HCT116 (cell line): Measurements from ENCODE around the gene IDH3G.

Experiments
- ATF3 ChIP-seq: IDR thresholded peaks from 2 replicates; pipeline ENCODE4 v1.6.1; 2012
- CBX3 ChIP-seq: IDR thresholded peaks from 2 replicates; pipeline ENCODE4 v1.6.1; 2012; ENCODE audit warnings: low read depth
- CTCF ChIP-seq, 3 experiments: fragments of 200-600 bp in 1 of 3; sonication (generic) in 1 of 3; IDR thresholded peaks in 2 of 3; conservative IDR thresholded peaks in 1 of 3; 2 replicates each; pipeline ENCODE4 v1.5.1; 2012 to 2017; ENCODE audit warnings: low read depth in 2 of 3, low read length in 2 of 3, antibody characterized with exemption in 1 of 3, borderline replicate concordance in 1 of 3, control low read depth in 1 of 3, mild to moderate bottlenecking in 1 of 3, mixed read lengths in 1 of 3, mixed run types in 1 of 3, moderate library complexity in 1 of 3; ENCODE audit not compliant: insufficient read depth in 1 of 3
- ELF1 ChIP-seq: IDR thresholded peaks from 2 replicates; pipeline ENCODE4 v1.6.1; 2012; ENCODE audit warnings: low read depth, borderline replicate concordance
- EZH2 ChIP-seq: fragments of 200-600 bp; sonication (generic); IDR thresholded peaks from 2 replicates; pipeline ENCODE4 v1.6.1; 2017; ENCODE audit warnings: antibody characterized with exemption, mixed run types
- EZH2phosphoT487 ChIP-seq: fragments of 200-600 bp; IDR thresholded peaks from 2 replicates; pipeline ENCODE4 v1.6.1; 2018; ENCODE audit warnings: antibody characterized with exemption, borderline replicate concordance
- FOSL1 ChIP-seq: IDR thresholded peaks from 2 replicates; pipeline ENCODE4 v1.6.1; 2012; ENCODE audit warnings: low read depth
- JUND ChIP-seq: IDR thresholded peaks from 2 replicates; pipeline ENCODE4 v1.6.1; 2012
- POLR2A ChIP-seq: IDR thresholded peaks from 2 replicates; pipeline ENCODE4 v1.7.0; 2011; ENCODE audit warnings: borderline replicate concordance; ENCODE audit not compliant: insufficient read depth, insufficient read length; ENCODE audit errors: extremely low read depth
- POLR2AphosphoS5 ChIP-seq: IDR thresholded peaks from 2 replicates; pipeline ENCODE4 v1.6.1; 2011; ENCODE audit warnings: mild to moderate bottlenecking, low read depth, low read length, moderate library complexity
- SIN3A ChIP-seq: IDR thresholded peaks from 2 replicates; pipeline ENCODE4 v1.6.1; 2012; ENCODE audit warnings: low read depth
- SP1 ChIP-seq: IDR thresholded peaks from 2 replicates; pipeline ENCODE4 v1.6.1; 2012; ENCODE audit warnings: low read depth
- TCF7L2 ChIP-seq: IDR thresholded peaks from 2 replicates; pipeline ENCODE4 v1.7.0; 2011; ENCODE audit warnings: borderline replicate concordance, inconsistent platforms; ENCODE audit not compliant: insufficient read depth, insufficient read length; ENCODE audit errors: extremely low read depth
- ZNF274 ChIP-seq: fragments of 200-500 bp; sonication (Bioruptor generic); IDR thresholded peaks from 2 replicates; pipeline ENCODE4 v1.6.1; 2014; ENCODE audit warnings: mild to moderate bottlenecking, low read depth, low read length, inconsistent platforms

GRCh38 chrX:153769865-153770600, 24.1 kb downstream of the IDH3G start:
- no peak for TF ChIP-seq JUND
- TF ChIP-seq EZH2 = no peak
- no peak for TF ChIP-seq POLR2A
- no peak for TF ChIP-seq POLR2AphosphoS5
- TF ChIP-seq CTCF (IDR thresholded peaks at IDR 0.05 in 2 of 3, conservative IDR thresholded peaks at IDR 0.05 in 1 of 3; ENCODE audit: borderline replicate concordance in 1 of 3, insufficient read depth in 1 of 3, low read depth in 2 of 3, low read length in 2 of 3) = no peak
- TF ChIP-seq SP1 = no peak
- no peak for TF ChIP-seq CBX3
- TF ChIP-seq ZNF274 = no peak
- no peak for TF ChIP-seq FOSL1
- no peak for TF ChIP-seq ATF3
- no peak for TF ChIP-seq ELF1
- no peak for TF ChIP-seq TCF7L2
- no peak for TF ChIP-seq SIN3A
- no peak for TF ChIP-seq EZH2phosphoT487
